PC-9 (cell line): ENCODE measurements around the gene APCDD1L. TPM values are rescaled to one million over a fixed set of nuclear protein-coding genes. Genes with fewer than 3 reads are reported as not detected.

Experiments
- BruUV-seq: library from RNA; stranded (reverse); fragments of 400-500 nt; replicated peaks from 2 replicates; lab custom pipeline; 2021; lab: Mats Ljungman, UMichigan
- CTCF ChIA-PET: fragments of 300-600 bp; sonication (Branson Sonifier 250); formaldehyde crosslinking; loops from one replicate; lab custom pipeline; 2022; ENCODE audit warnings: antibody characterized with exemption; lab: Charles Lee
- POLR2A ChIA-PET: fragments of 300-600 bp; sonication (Branson Sonifier 250); formaldehyde crosslinking; loops from one replicate; lab custom pipeline; 2022; ENCODE audit warnings: antibody characterized with exemption; ENCODE audit not compliant: unreplicated experiment; lab: Charles Lee
- DNase-seq, 2 experiments: peaks; one replicate each; pipeline versions ENCODE4 v3.0.0 to v3.0.0-alpha.2; 2015 to 2022; ENCODE audit warnings: mixed read lengths in 1 of 2
- H2AFZ ChIP-seq: fragments of 200-600 bp; sonication (generic); 2 replicates; pipeline ENCODE4 v1.8.1; 2017; ENCODE audit warnings: antibody characterized with exemption
- H3F3A ChIP-seq: fragments of 200-600 bp; sonication (generic); 2 replicates; pipeline ENCODE4 v1.8.1; 2017; ENCODE audit warnings: antibody characterized with exemption, mild to moderate bottlenecking, low read depth; ENCODE audit not compliant: insufficient read depth
- H3K27ac ChIP-seq: fragments of 200-600 bp; sonication (generic); 2 replicates; pipeline ENCODE4 v1.6.1; 2016; ENCODE audit warnings: mixed run types
- H3K27me3 ChIP-seq: fragments of 200-600 bp; sonication (generic); 2 replicates; pipeline ENCODE4 v1.6.1; 2016; ENCODE audit warnings: low read depth, mixed run types; ENCODE audit not compliant: insufficient read depth
- H3K36me3 ChIP-seq: fragments of 200-600 bp; sonication (generic); 2 replicates; pipeline ENCODE4 v1.6.1; 2016; ENCODE audit warnings: low read depth, mixed run types
- H3K4me1 ChIP-seq: fragments of 200-600 bp; sonication (generic); replicated peaks from 2 replicates; pipeline ENCODE4 v1.6.1; 2016; ENCODE audit warnings: mixed run types; ENCODE audit not compliant: insufficient read depth
- H3K4me2 ChIP-seq: fragments of 200-600 bp; sonication (generic); 2 replicates; pipeline ENCODE4 v1.6.1; 2017; ENCODE audit warnings: mixed run types
- H3K4me3 ChIP-seq: fragments of 200-600 bp; sonication (generic); 2 replicates; pipeline ENCODE4 v1.6.1; 2016; ENCODE audit warnings: mixed run types
- H3K79me2 ChIP-seq: fragments of 200-600 bp; sonication (generic); 2 replicates; pipeline ENCODE4 v1.6.1; 2017; ENCODE audit warnings: low read depth, mixed run types
- H3K9me2 ChIP-seq: fragments of 200-600 bp; sonication (generic); 2 replicates; pipeline ENCODE4 v1.8.1; 2017; ENCODE audit warnings: mild to moderate bottlenecking; ENCODE audit not compliant: insufficient read depth
- H3K9me3 ChIP-seq: fragments of 200-600 bp; sonication (generic); 2 replicates; pipeline ENCODE4 v1.8.1; 2016; ENCODE audit warnings: low read depth; ENCODE audit not compliant: insufficient read depth
- H4K20me1 ChIP-seq: fragments of 200-600 bp; sonication (generic); 2 replicates; pipeline ENCODE4 v1.8.1; 2017; ENCODE audit not compliant: insufficient read depth
- EZH2 ChIP-seq: fragments of 200-600 bp; sonication (generic); IDR thresholded peaks from 2 replicates; pipeline ENCODE4 v1.8.0; 2017; ENCODE audit warnings: antibody characterized with exemption, low read depth
- intact Hi-C: fragments of 100-400 bp; cut with micrococcal nuclease; formaldehyde crosslinking; loops from one replicate; pipeline ENCODE4 v1.10.0; 2022; ENCODE audit not compliant: unreplicated experiment
- total RNA-seq: library from RNA; stranded (reverse); gene quantifications from 2 replicates; pipeline ENCODE4 v1.2.3, GENCODE V29; 2021
- TF ChIP-seq, protein P1 (sequence below): fragments of 200-600 bp; sonication (generic); conservative IDR thresholded peaks from 2 replicates; pipeline ENCODE4 v1.6.1; 2017; ENCODE audit warnings: mixed run types, antibody characterized with exemption, mild to moderate bottlenecking, moderate library complexity

The APCDD1L gene
- total RNA-seq, 1 experiment from 2014 or later = 3.0 TPM

DNA sequence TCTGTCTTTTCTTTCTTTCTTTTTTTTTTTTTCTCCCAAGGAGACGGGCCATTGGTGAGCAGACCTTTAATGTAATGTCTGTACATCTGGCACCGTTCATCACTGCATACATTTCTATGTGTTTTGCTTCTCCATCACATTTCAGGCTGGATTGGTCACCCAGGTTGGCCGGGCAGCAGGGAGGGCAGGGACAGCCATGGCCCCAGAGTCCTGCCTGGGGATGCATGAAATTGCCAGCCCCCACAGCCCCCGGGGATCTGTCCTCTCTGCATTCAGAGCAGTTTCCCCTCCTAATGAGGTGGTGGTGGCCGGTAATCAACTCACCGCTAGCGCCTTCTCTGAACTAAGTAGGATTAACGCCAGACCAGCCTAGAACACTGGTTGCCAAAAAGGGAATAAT, 50.4 kb downstream of the APCDD1L start:
- Histone ChIP-seq H3K4me3 (no peak overlapping the region), H3K4me2 (no peak overlapping the region), H3F3A (no peaks in the 10 kb centered on the region), H3K79me2 (no peaks in the 10 kb centered on the region), H3K9me3 (no peaks in the 10 kb centered on the region), H4K20me1 (no peaks in the 10 kb centered on the region), H2AFZ (no peak overlapping the region), H3K9me2 (no peaks in the 10 kb centered on the region), H3K27me3 (no peaks in the 10 kb centered on the region), H3K36me3 (no peaks in the 10 kb centered on the region), H3K27ac (no peak overlapping the region), H3K4me1 (no peaks in the 10 kb centered on the region)
- no TSS peak for BruUV-seq
- no peak for TF ChIP-seq EZH2
- TF ChIP-seq, protein P1, sequence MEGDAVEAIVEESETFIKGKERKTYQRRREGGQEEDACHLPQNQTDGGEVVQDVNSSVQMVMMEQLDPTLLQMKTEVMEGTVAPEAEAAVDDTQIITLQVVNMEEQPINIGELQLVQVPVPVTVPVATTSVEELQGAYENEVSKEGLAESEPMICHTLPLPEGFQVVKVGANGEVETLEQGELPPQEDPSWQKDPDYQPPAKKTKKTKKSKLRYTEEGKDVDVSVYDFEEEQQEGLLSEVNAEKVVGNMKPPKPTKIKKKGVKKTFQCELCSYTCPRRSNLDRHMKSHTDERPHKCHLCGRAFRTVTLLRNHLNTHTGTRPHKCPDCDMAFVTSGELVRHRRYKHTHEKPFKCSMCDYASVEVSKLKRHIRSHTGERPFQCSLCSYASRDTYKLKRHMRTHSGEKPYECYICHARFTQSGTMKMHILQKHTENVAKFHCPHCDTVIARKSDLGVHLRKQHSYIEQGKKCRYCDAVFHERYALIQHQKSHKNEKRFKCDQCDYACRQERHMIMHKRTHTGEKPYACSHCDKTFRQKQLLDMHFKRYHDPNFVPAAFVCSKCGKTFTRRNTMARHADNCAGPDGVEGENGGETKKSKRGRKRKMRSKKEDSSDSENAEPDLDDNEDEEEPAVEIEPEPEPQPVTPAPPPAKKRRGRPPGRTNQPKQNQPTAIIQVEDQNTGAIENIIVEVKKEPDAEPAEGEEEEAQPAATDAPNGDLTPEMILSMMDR = no peak
- POLR2A ChIA-PET = no interaction called here
- no peak for DNase-seq
- CTCF ChIA-PET = no interaction called here
- intact Hi-C loops = no loop called here

DNA sequence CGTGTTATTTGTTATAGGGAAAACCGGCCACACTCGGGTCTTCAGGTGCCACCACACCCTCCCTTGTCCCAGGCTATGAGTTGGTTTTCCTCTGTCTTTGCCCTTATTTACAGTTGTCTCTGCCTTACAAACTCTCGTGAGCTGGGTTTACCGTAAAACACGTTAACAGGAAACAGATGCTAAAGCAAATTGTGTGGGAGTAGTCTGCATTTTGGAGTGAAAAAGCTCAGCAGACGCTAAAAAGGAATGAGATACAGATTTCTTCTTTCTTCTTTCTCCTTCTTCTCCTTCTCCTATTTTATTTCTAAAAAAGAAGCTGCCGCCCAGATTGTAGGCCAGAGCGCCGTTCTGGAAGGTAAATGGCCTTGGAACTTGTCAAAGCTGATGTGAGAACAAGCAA, 51.9 kb downstream of the APCDD1L start:
- H3K9me2 ChIP-seq = no peaks in the 10 kb centered on the region
- no peaks in the 10 kb centered on the region for H3K27me3 ChIP-seq
- H2AFZ ChIP-seq = no peak overlapping the region
- H4K20me1 ChIP-seq = no peaks in the 10 kb centered on the region
- no TSS peak for BruUV-seq
- ChIA-PET CTCF (no interaction called here), POLR2A (interaction anchor here (0.6 kb wide), 1 partner anchor 46 kb away, joined by 6 read pairs; no protein-coding TSS in a partner anchor)
- H3K27ac ChIP-seq = no peak overlapping the region
- H3K36me3 ChIP-seq = no peaks in the 10 kb centered on the region
- intact Hi-C loops = no loop called here
- no peaks in the 10 kb centered on the region for H3K79me2 ChIP-seq
- no peak for DNase-seq
- TF ChIP-seq, protein P1 = no peak
- no peak for TF ChIP-seq EZH2
- H3K4me3 ChIP-seq = no peak overlapping the region
- H3K4me1 ChIP-seq = no peaks in the 10 kb centered on the region
- H3F3A ChIP-seq = no peaks in the 10 kb centered on the region
- no peak overlapping the region for H3K4me2 ChIP-seq
- no peaks in the 10 kb centered on the region for H3K9me3 ChIP-seq

DNA sequence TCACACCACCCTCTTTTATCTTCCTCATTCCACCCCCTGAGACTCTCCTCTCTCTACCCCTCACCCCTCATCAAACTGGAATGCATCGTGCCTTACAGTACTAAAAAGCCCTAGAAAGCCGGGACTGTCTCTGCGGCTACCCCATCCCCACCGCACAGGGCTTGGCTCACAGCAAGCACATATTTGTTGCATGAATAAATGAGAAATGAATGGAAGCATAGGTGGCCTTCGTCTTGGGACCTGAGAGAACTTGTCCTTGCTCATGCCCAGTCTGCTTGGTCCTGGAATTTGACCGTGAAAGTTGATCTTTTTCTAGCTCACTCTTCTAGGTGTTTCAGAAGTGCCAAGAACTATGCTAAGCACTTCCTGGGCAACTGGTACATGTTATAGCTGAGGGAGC, 53.3 kb downstream of the APCDD1L start:
- no peak for DNase-seq
- Histone ChIP-seq H3K4me2 (no peak overlapping the region), H3K9me2 (no peaks in the 10 kb centered on the region), H4K20me1 (no peaks in the 10 kb centered on the region), H3F3A (no peaks in the 10 kb centered on the region), H3K27me3 (no peaks in the 10 kb centered on the region), H3K4me1 (no peaks in the 10 kb centered on the region), H2AFZ (no peak overlapping the region), H3K4me3 (no peak overlapping the region), H3K36me3 (no peaks in the 10 kb centered on the region), H3K79me2 (no peaks in the 10 kb centered on the region), H3K27ac (no peak overlapping the region), H3K9me3 (no peaks in the 10 kb centered on the region)
- POLR2A ChIA-PET = no interaction called here
- CTCF ChIA-PET = no interaction called here
- intact Hi-C loops = no loop called here
- TF ChIP-seq, protein P1 = no peak
- no peak for TF ChIP-seq EZH2
- no TSS peak for BruUV-seq
